Esophagus (tissue), 2 donors: ENCODE results near the gene TNIP1. TPM values are rescaled to one million over a fixed set of nuclear protein-coding genes. Genes with fewer than 3 reads are reported as not detected.
A peak's percentile ranks its signal among the peaks of the same experiment; 100 is the strongest.

Experiments
- H3K27ac ChIP-seq, 2 donors: one replicate each; pipeline ENCODE4 v1.5.1; 2013; ENCODE audit warnings: low read depth in 2 of 2, mild to moderate bottlenecking in 2 of 2, inconsistent platforms in 1 of 2, low read length in 1 of 2, moderate library complexity in 1 of 2
- H3K27me3 ChIP-seq, 2 donors: one replicate each; pipeline ENCODE4 v1.6.1; 2013; ENCODE audit warnings: low read length in 2 of 2, control low read depth in 1 of 2, mild to moderate bottlenecking in 1 of 2; ENCODE audit not compliant: insufficient read depth in 2 of 2, control insufficient read depth in 1 of 2
- H3K36me3 ChIP-seq, 2 donors: one replicate each; pipeline ENCODE4 v1.6.1; 2013; ENCODE audit warnings: low read length in 1 of 2; ENCODE audit not compliant: control insufficient read depth in 2 of 2, insufficient read depth in 2 of 2
- H3K4me1 ChIP-seq, 2 donors: one replicate each; pipeline ENCODE4 v1.6.1; 2013; ENCODE audit warnings: low read length in 1 of 2; ENCODE audit not compliant: control insufficient read depth in 2 of 2, insufficient read depth in 2 of 2
- H3K4me3 ChIP-seq, 2 donors: one replicate each; pipeline ENCODE4 v1.5.1; 2013; ENCODE audit warnings: low read length in 2 of 2, mild to moderate bottlenecking in 2 of 2, low read depth in 1 of 2, moderate library complexity in 1 of 2
- H3K9me3 ChIP-seq, 2 donors: one replicate each; pipeline ENCODE4 v1.6.1; 2013; ENCODE audit warnings: mild to moderate bottlenecking in 2 of 2, low read depth in 1 of 2, low read length in 1 of 2, moderate library complexity in 1 of 2; ENCODE audit not compliant: control insufficient read depth in 2 of 2, insufficient read depth in 1 of 2
- WGBS, 2 donors: extraction: QIAGEN DNeasy Blood & Tissue Kit; methylation state at CpG; one replicate each; pipeline ENCODE4 v1.1.7; 2013; 5-methylcytosine and 5-hydroxymethylcytosine counted together
- polyA plus RNA-seq, 2 donors: library from polyadenylated mRNA; stranded (reverse); fragments of 200-250 nt; gene quantifications; one replicate each; pipeline ENCODE4 v1.2.3, GENCODE V29; 2013
- donor health status: healthy with polysubstance abuse.
- donor health status: Bipolar disorder and iron deficiency.

The TNIP1 gene
- polyA plus RNA-seq, 2 donors = 68.3 to 140 TPM

GRCh38 chr5:151053796-151054462, 26.9 kb downstream of the TNIP1 start:
- Histone ChIP-seq H3K36me3 (peaks cover 18 to 55% of the 10 kb centered on the region in 2 donors), H3K27me3 (no peaks in the 10 kb centered on the region), H3K4me3 (no peak overlapping the region), H3K27ac (peak overlapping the region in 1 of 2 donors; percentile 45), H3K4me1 (peaks cover 0 to 2% of the 10 kb centered on the region in 2 donors), H3K9me3 (no peaks in the 10 kb centered on the region)
- 96% methylated on average over 4 of the region's 4 CpGs for WGBS, 2 donors

- H3K27ac ChIP-seq = no peak overlapping the region
- H3K36me3 ChIP-seq = peaks cover 15 to 56% of the 10 kb centered on the region in 2 donors
- H3K9me3 ChIP-seq = no peaks in the 10 kb centered on the region
- H3K27me3 ChIP-seq = no peaks in the 10 kb centered on the region
- H3K4me1 ChIP-seq = peaks cover 0 to 2% of the 10 kb centered on the region in 2 donors
- no peak overlapping the region for H3K4me3 ChIP-seq
- whole genome bisulfite sequencing, 2 donors = 83 to 87% methylated on average over 3 of the region's 3 CpGs
Observed at GRCh38 chr5:151052836-151053235, 28.0 kb downstream of the TNIP1 start.

GRCh38 chr5:151051931-151052608, 28.8 kb downstream of the TNIP1 start:
- no peak overlapping the region for H3K27ac ChIP-seq
- H3K9me3 ChIP-seq = no peaks in the 10 kb centered on the region
- H3K4me3 ChIP-seq = no peak overlapping the region
- WGBS, 2 donors = 80 to 82% methylated on average over 10 of the region's 10 CpGs
- H3K27me3 ChIP-seq = no peaks in the 10 kb centered on the region
- peaks cover 0 to 2% of the 10 kb centered on the region in 2 donors for H3K4me1 ChIP-seq
- peaks cover 15 to 60% of the 10 kb centered on the region in 2 donors for H3K36me3 ChIP-seq

GRCh38 chr5:151051066-151051930, 29.5 kb downstream of the TNIP1 start:
- Histone ChIP-seq H3K4me1 (peaks cover 0 to 2% of the 10 kb centered on the region in 2 donors), H3K27me3 (no peaks in the 10 kb centered on the region), H3K27ac (no peak overlapping the region), H3K9me3 (no peaks in the 10 kb centered on the region), H3K4me3 (no peak overlapping the region), H3K36me3 (peaks cover 15 to 54% of the 10 kb centered on the region in 2 donors)
- WGBS, 2 donors = 66 to 71% methylated on average over 6 of the region's 6 CpGs

GRCh38 chr5:151048526-151048925, 32.3 kb downstream of the TNIP1 start:
- Histone ChIP-seq H3K36me3 (peaks cover 17 to 49% of the 10 kb centered on the region in 2 donors), H3K4me3 (no peak overlapping the region), H3K27me3 (no peaks in the 10 kb centered on the region), H3K4me1 (peaks cover 0 to 2% of the 10 kb centered on the region in 2 donors), H3K27ac (no peak overlapping the region), H3K9me3 (no peaks in the 10 kb centered on the region)
- WGBS, 2 donors = 72 to 75% methylated on average over 7 of the region's 7 CpGs

- peaks cover 17 to 47% of the 10 kb centered on the region in 2 donors for H3K36me3 ChIP-seq
- H3K27me3 ChIP-seq = no peaks in the 10 kb centered on the region
- peaks cover 0 to 3% of the 10 kb centered on the region in 2 donors for H3K4me1 ChIP-seq
- H3K9me3 ChIP-seq = no peaks in the 10 kb centered on the region
- WGBS, 2 donors = 75 to 77% methylated on average over 13 of the region's 13 CpGs
- H3K4me3 ChIP-seq = no peak overlapping the region
- no peak overlapping the region for H3K27ac ChIP-seq
Observed at GRCh38 chr5:151047814-151048425, 32.9 kb downstream of the TNIP1 start.

GRCh38 chr5:151042453-151043093, 38.3 kb downstream of the TNIP1 start:
- peaks cover 6 to 25% of the 10 kb centered on the region in 2 donors for H3K4me1 ChIP-seq
- H3K4me3 ChIP-seq = no peak overlapping the region
- peak overlapping the region; percentile 94 to 97 for H3K27ac ChIP-seq
- H3K27me3 ChIP-seq = no peaks in the 10 kb centered on the region
- WGBS, 2 donors = 87 to 91% methylated on average over 12 of the region's 12 CpGs
- H3K9me3 ChIP-seq = no peaks in the 10 kb centered on the region
- peaks cover 16 to 48% of the 10 kb centered on the region in 2 donors for H3K36me3 ChIP-seq

- no peaks in the 10 kb centered on the region for H3K9me3 ChIP-seq
- peaks cover 6 to 25% of the 10 kb centered on the region in 2 donors for H3K4me1 ChIP-seq
- H3K27me3 ChIP-seq = no peaks in the 10 kb centered on the region
- H3K36me3 ChIP-seq = peaks cover 16 to 45% of the 10 kb centered on the region in 2 donors
- peak overlapping the region; percentile 94 to 97 for H3K27ac ChIP-seq
- 68 to 78% methylated on average over 11 of the region's 11 CpGs for WGBS, 2 donors
- H3K4me3 ChIP-seq = no peak overlapping the region
Observed at GRCh38 chr5:151041577-151042268, 39.1 kb downstream of the TNIP1 start.
